Panc1 (cell line): ENCODE measurements around the gene ERMAP. TPM values are rescaled to one million over a fixed set of nuclear protein-coding genes. Genes with fewer than 3 reads are reported as not detected.

ENCODE experiments used
- ATAC-seq: fragments of 200-7000 bp; cut with Tn5 transposase; 2 replicates; pipeline ENCODE4 v1.9.1; 2020; ENCODE audit warnings: mild to moderate bottlenecking, moderate library complexity
- BruUV-seq: library from RNA; stranded (reverse); fragments of 400-500 nt; replicated peaks from 2 replicates; lab custom pipeline; 2021; lab: Mats Ljungman, UMichigan
- CTCF ChIA-PET: fragments of 300-600 bp; sonication (Branson Sonifier 250); formaldehyde crosslinking; loops from one replicate; lab custom pipeline; 2022; ENCODE audit warnings: antibody characterized with exemption; lab: Charles Lee
- POLR2A ChIA-PET: fragments of 300-600 bp; sonication (Branson Sonifier 250); formaldehyde crosslinking; loops from one replicate; lab custom pipeline; 2022; ENCODE audit warnings: antibody characterized with exemption; lab: Charles Lee
- DNase-seq: peaks from one replicate; pipeline ENCODE4 v3.0.0-alpha.2; 2010; ENCODE audit warnings: low read depth, low spot score
- H3K27ac ChIP-seq: 2 replicates; pipeline ENCODE4 v1.5.1; 2011; ENCODE audit warnings: mild to moderate bottlenecking, low read length, inconsistent platforms
- H3K27me3 ChIP-seq: fragments of 200-500 bp; sonication (Bioruptor generic); 2 replicates; pipeline ENCODE4 v1.6.0; 2014; ENCODE audit warnings: low read length, inconsistent platforms; ENCODE audit not compliant: control insufficient read depth, insufficient read depth
- H3K36me3 ChIP-seq: fragments of 200-500 bp; sonication (Bioruptor generic); 2 replicates; pipeline ENCODE4 v1.5.1; 2014; ENCODE audit warnings: inconsistent platforms, mild to moderate bottlenecking, low read length, moderate library complexity; ENCODE audit not compliant: control insufficient read depth, insufficient read depth
- H3K4me1 ChIP-seq: 2 replicates; pipeline ENCODE4 v1.5.1; 2011; ENCODE audit warnings: inconsistent platforms, mild to moderate bottlenecking, low read length, moderate library complexity; ENCODE audit not compliant: control insufficient read depth, insufficient read depth
- H3K4me3 ChIP-seq, 2 experiments: 2 replicates each; pipeline ENCODE4 v1.5.1; 2011 to 2012; ENCODE audit warnings: low read depth in 2 of 2, low read length in 2 of 2, mild to moderate bottlenecking in 2 of 2, inconsistent platforms in 1 of 2, moderate library complexity in 1 of 2
- H3K9me3 ChIP-seq: fragments of 200-500 bp; sonication (Bioruptor generic); 2 replicates; pipeline ENCODE4 v1.5.1; 2014; ENCODE audit warnings: low read depth, mild to moderate bottlenecking, inconsistent platforms, low read length, moderate library complexity; ENCODE audit not compliant: control insufficient read depth, insufficient read depth
- CTCF ChIP-seq: fragments of 450-650 bp; IDR thresholded peaks from 2 replicates; pipeline ENCODE4 v1.5.1; 2017; ENCODE audit warnings: mild to moderate bottlenecking
- POLR2AphosphoS5 ChIP-seq: IDR thresholded peaks from 2 replicates; pipeline ENCODE4 v1.6.1; 2012; ENCODE audit warnings: mild to moderate bottlenecking, low read depth, low read length, moderate library complexity
- REST ChIP-seq, 2 experiments: IDR thresholded peaks; 2 replicates each; pipeline ENCODE4 v1.6.1; 2011 to 2012; ENCODE audit warnings: low read depth in 2 of 2, control low read depth in 1 of 2, low read length in 1 of 2, mild to moderate bottlenecking in 1 of 2, moderate library complexity in 1 of 2; ENCODE audit not compliant: insufficient read depth in 1 of 2
- SIN3A ChIP-seq: IDR thresholded peaks from 2 replicates; pipeline ENCODE4 v1.6.1; 2012; ENCODE audit warnings: low read depth, mild to moderate bottlenecking, low read length, moderate library complexity, borderline replicate concordance; ENCODE audit not compliant: insufficient read depth
- TCF7L2 ChIP-seq: IDR thresholded peaks from 2 replicates; pipeline ENCODE4 v1.6.1; 2011; ENCODE audit warnings: mild to moderate bottlenecking, low read depth, low read length, inconsistent platforms
- in situ Hi-C: cut with HindIII; loops from 2 replicates; pipeline ENCODE4 v1.10.0; 2016; ENCODE audit warnings: low sequenced_read_pairs, low pct_unique_long_range_greater_than_20kb
- intact Hi-C: fragments of 100-400 bp; cut with micrococcal nuclease; formaldehyde crosslinking; loops from one replicate; pipeline ENCODE4 v1.10.0; 2022; ENCODE audit not compliant: unreplicated experiment
- total RNA-seq: library from RNA; stranded (reverse); gene quantifications from one replicate; pipeline ENCODE4 v1.2.1, GENCODE V29; 2021; ENCODE audit not compliant: unreplicated experiment

Gene ERMAP
- total RNA-seq, 1 experiment from 2014 or later = 15.3 TPM

GRCh38 chr1:42848823-42849537, 32.1 kb downstream of the ERMAP start:
- peaks cover 16% of the 10 kb centered on the region for H3K9me3 ChIP-seq
- no peak for DNase-seq
- peaks cover 5% of the 10 kb centered on the region for H3K4me1 ChIP-seq
- H3K36me3 ChIP-seq = no peaks in the 10 kb centered on the region
- no TSS peak for BruUV-seq
- H3K27me3 ChIP-seq = no peaks in the 10 kb centered on the region
- H3K4me3 ChIP-seq = no peak overlapping the region
- H3K27ac ChIP-seq = no peak overlapping the region
- intact Hi-C loops (no loop called here), in situ Hi-C loops (no loop called here)
- no peak for ATAC-seq
- POLR2A ChIA-PET = no interaction called here
- TF ChIP-seq SIN3A = no peak
- CTCF ChIA-PET = interaction anchor here (0.5 kb wide), 1 partner anchor 280 kb away, joined by 5 read pairs; no protein-coding TSS in a partner anchor

GRCh38 chr1:42849944-42850343, 33.0 kb downstream of the ERMAP start:
- Histone ChIP-seq H3K4me3 (no peak overlapping the region), H3K36me3 (no peaks in the 10 kb centered on the region), H3K4me1 (peaks cover 5% of the 10 kb centered on the region), H3K27ac (no peak overlapping the region), H3K27me3 (no peaks in the 10 kb centered on the region), H3K9me3 (peaks cover 16% of the 10 kb centered on the region)
- POLR2A ChIA-PET = interaction anchor here (0.6 kb wide), 1 partner anchor 128 kb away, joined by 12 read pairs; no protein-coding TSS in a partner anchor
- ATAC-seq = no peak
- no TSS peak for BruUV-seq
- CTCF ChIA-PET = interaction anchor here (0.6 kb wide), 1 partner anchor 1864 kb away, joined by 4 read pairs; no protein-coding TSS in a partner anchor
- intact Hi-C loops = no loop called here
- no peak for TF ChIP-seq REST (IDR thresholded peaks at IDR 0.05; ENCODE audit: insufficient read depth in 1 of 2, low read depth in 2 of 2, low read length in 1 of 2)
- TF ChIP-seq CTCF = no peak
- in situ Hi-C loops = no loop called here
- no peak for DNase-seq

GRCh38 chr1:42851420-42851819, 34.5 kb downstream of the ERMAP start:
- Histone ChIP-seq H3K4me3 (no peak overlapping the region), H3K27ac (no peak overlapping the region), H3K4me1 (no peaks in the 10 kb centered on the region; the same call in 1 of the 2 replicates), H3K27me3 (no peaks in the 10 kb centered on the region), H3K9me3 (peaks cover 16% of the 10 kb centered on the region), H3K36me3 (no peaks in the 10 kb centered on the region)
- ATAC-seq (no peak), DNase-seq (no peak)
- in situ Hi-C loops (no loop called here), intact Hi-C loops (no loop called here)
- POLR2A ChIA-PET = no interaction called here
- TF ChIP-seq CTCF = no peak
- TF ChIP-seq SIN3A = no peak
- TF ChIP-seq POLR2AphosphoS5 = no peak
- TF ChIP-seq REST (IDR thresholded peaks at IDR 0.05; ENCODE audit: insufficient read depth in 1 of 2, low read depth in 2 of 2, low read length in 1 of 2) = no peak
- TF ChIP-seq TCF7L2 = no peak
- no TSS peak for BruUV-seq
- CTCF ChIA-PET = no interaction called here
